ENCODE results near the gene CCDC134. TPM values are rescaled to one million over a fixed set of nuclear protein-coding genes. Genes with fewer than 3 reads are reported as not detected.

CCDC134 gene
- total and polyA plus RNA-seq, 2 donors (not counting 3 experiments of a cell fraction or from before 2014, with no cell fraction given): 4.5 to 8.4 TPM

DNA sequence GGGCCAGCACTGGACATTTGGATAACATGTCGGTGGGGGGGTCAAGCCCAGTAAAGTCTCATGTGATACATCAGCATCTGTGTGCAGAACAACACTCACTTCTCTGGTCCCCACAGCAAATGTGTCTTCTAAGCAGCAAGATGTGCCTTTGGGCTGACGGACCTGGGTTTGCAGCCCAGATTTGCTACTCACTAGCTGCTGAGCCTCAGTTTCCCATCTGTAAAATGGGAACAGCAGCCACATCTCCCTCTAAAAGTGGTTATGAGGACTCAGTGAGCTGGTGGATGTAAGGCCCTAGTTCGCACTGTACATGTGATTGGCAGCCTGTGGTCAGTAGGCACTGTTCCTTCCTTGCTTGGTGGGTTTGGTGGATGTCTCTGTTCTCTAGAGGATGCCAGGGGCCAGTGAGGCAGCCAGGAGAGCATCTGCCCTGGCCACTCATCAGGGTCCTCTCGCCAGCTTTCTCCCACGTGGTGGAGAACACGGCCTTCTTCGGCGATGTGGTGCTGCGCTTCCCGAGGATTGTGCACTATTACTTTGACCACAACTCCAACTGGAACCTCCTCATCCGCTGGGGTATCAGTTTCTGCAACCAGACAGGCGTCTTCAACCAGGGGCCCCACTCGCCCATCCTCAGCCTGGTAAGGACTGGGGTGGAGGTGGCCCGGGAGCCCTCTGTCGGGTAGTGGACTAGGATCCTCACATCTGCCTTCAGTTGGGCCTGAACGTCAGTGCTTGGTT is 12.5 kb downstream of the CCDC134 start:
- intact Hi-C loops (cut with micrococcal nuclease) (no loop called here), dilution Hi-C loops (cut with MboI; ENCODE audit: extremely low pct_ligation_motif_present, low sequenced_read_pairs) (no loop called here)
- Histone ChIP-seq H2AFZ (ENCODE audit: low read depth, low read length) (no peak overlapping the region), H3K4me3 (replicated peaks in 1 of 3; ENCODE audit: insufficient read depth in 1 of 3, low read depth in 1 of 3, low read length in 3 of 3) (no peak overlapping the region), H4K20me1 (replicated peaks; ENCODE audit: control insufficient read depth, extremely low read depth, insufficient read depth, low read length) (no peaks in the 10 kb centered on the region), H3K4me1 (ENCODE audit: control insufficient read depth, extremely low read depth, insufficient read depth, low read length) (no peaks in the 10 kb centered on the region), H3K27me3 (ENCODE audit: control insufficient read depth in 2 of 2, insufficient read depth in 2 of 2, low read length in 2 of 2) (no peaks in the 10 kb centered on the region), H3K79me2 (ENCODE audit: control insufficient read depth, insufficient read depth, low read length) (no peaks in the 10 kb centered on the region), H3K9me1 (replicated peaks; ENCODE audit: control insufficient read depth, extremely low read depth, insufficient read depth, low read length) (no peaks in the 10 kb centered on the region), H3K27ac (ENCODE audit: insufficient read depth, low read depth, low read length) (no peak overlapping the region), H3K9me3 (replicated peaks; ENCODE audit: control insufficient read depth, insufficient read depth, low read length) (no peaks in the 10 kb centered on the region), H3K9ac (replicated peaks; ENCODE audit: extremely low read depth, insufficient read depth, low read length) (no peak overlapping the region), H3K36me3 (ENCODE audit: control insufficient read depth in 2 of 2, extremely low read depth in 1 of 2, insufficient read depth in 2 of 2, low read length in 2 of 2) (no peaks in the 10 kb centered on the region), H3K4me2 (ENCODE audit: insufficient read depth, low read length) (no peak overlapping the region)
- ChIA-PET POLR2A (no interaction called here), CTCF (no interaction called here)
- TF ChIP-seq JUN (IDR thresholded peaks at IDR 0.05; ENCODE audit: borderline replicate concordance, insufficient read depth, insufficient read length, low read depth) (no peak), FOS (IDR thresholded peaks at IDR 0.05; ENCODE audit: borderline replicate concordance, insufficient read depth, low read length) (no peak), GATA2 (IDR thresholded peaks at IDR 0.05; ENCODE audit: insufficient read depth, insufficient read length, low read depth, low read length) (no peak), MYC (IDR thresholded peaks at IDR 0.05; ENCODE audit: low read depth, low read length) (no peak), EZH2 (IDR thresholded peaks at IDR 0.05; ENCODE audit: borderline replicate concordance, low read depth, low read length, severe bottlenecking) (no peak), POLR2A (IDR thresholded peaks at IDR 0.05; ENCODE audit: low read depth, low read length) (no peak), POLR2AphosphoS5 (IDR thresholded peaks at IDR 0.05; ENCODE audit: insufficient read depth, low read depth, low read length) (no peak)
- TF ChIP-seq, protein P1, sequence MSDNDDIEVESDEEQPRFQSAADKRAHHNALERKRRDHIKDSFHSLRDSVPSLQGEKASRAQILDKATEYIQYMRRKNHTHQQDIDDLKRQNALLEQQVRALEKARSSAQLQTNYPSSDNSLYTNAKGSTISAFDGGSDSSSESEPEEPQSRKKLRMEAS (IDR thresholded peaks at IDR 0.05; ENCODE audit: insufficient read depth, insufficient read length): no peak
- TF ChIP-seq, protein P2, sequence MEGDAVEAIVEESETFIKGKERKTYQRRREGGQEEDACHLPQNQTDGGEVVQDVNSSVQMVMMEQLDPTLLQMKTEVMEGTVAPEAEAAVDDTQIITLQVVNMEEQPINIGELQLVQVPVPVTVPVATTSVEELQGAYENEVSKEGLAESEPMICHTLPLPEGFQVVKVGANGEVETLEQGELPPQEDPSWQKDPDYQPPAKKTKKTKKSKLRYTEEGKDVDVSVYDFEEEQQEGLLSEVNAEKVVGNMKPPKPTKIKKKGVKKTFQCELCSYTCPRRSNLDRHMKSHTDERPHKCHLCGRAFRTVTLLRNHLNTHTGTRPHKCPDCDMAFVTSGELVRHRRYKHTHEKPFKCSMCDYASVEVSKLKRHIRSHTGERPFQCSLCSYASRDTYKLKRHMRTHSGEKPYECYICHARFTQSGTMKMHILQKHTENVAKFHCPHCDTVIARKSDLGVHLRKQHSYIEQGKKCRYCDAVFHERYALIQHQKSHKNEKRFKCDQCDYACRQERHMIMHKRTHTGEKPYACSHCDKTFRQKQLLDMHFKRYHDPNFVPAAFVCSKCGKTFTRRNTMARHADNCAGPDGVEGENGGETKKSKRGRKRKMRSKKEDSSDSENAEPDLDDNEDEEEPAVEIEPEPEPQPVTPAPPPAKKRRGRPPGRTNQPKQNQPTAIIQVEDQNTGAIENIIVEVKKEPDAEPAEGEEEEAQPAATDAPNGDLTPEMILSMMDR (IDR thresholded peaks at IDR 0.05; ENCODE audit: extremely low read depth in 1 of 2, insufficient read depth in 1 of 2, low read depth in 1 of 2, low read length in 2 of 2): no peak
- DNase-seq (ENCODE audit: low read depth, low spot score): no peak
- FAIRE-seq: no peak
- BruUV-seq (replicated peaks): no TSS peak
